Smooth muscle cell (in vitro differentiated cells): ENCODE data around the gene GBA2. TPM values are rescaled to one million over a fixed set of nuclear protein-coding genes. Genes with fewer than 3 reads are reported as not detected.
A peak's percentile ranks its signal among the peaks of the same experiment; 100 is the strongest.

ENCODE experiments used
- DNase-seq: peaks from one replicate; lab custom pipeline; 2025; ENCODE audit not compliant: unreplicated experiment; lab: John Stamatoyannopoulos, UW
- H2AFZ ChIP-seq: fragments of 200-600 bp; sonication (generic); 2 replicates; pipeline ENCODE4 v1.6.0; 2016; ENCODE audit warnings: antibody characterized with exemption, low read depth, mild to moderate bottlenecking
- H3F3A ChIP-seq: fragments of 200-600 bp; sonication (generic); 2 replicates; pipeline ENCODE4 v1.6.0; 2017; ENCODE audit warnings: antibody characterized with exemption, low read depth
- H3K27ac ChIP-seq: fragments of 200-600 bp; sonication (generic); 2 replicates; pipeline ENCODE4 v1.5.1; 2016; ENCODE audit warnings: low read depth, mild to moderate bottlenecking
- H3K27me3 ChIP-seq: fragments of 200-600 bp; sonication (generic); 2 replicates; pipeline ENCODE4 v1.6.1; 2016; ENCODE audit warnings: low read depth, mild to moderate bottlenecking
- H3K36me3 ChIP-seq: fragments of 200-600 bp; sonication (generic); 2 replicates; pipeline ENCODE4 v1.5.1; 2016; ENCODE audit warnings: low read depth
- H3K4me1 ChIP-seq: fragments of 200-600 bp; sonication (generic); 2 replicates; pipeline ENCODE4 v1.5.1; 2016; ENCODE audit warnings: low read depth
- H3K4me2 ChIP-seq: fragments of 200-600 bp; sonication (generic); 2 replicates; pipeline ENCODE4 v1.6.0; 2016; ENCODE audit warnings: mild to moderate bottlenecking
- H3K4me3 ChIP-seq: fragments of 200-600 bp; sonication (generic); 2 replicates; pipeline ENCODE4 v1.5.1; 2016; ENCODE audit warnings: mild to moderate bottlenecking
- H3K79me2 ChIP-seq: fragments of 200-600 bp; sonication (generic); 2 replicates; pipeline ENCODE4 v1.6.0; 2016; ENCODE audit warnings: low read depth, mild to moderate bottlenecking
- H3K9ac ChIP-seq: fragments of 200-600 bp; sonication (generic); 2 replicates; pipeline ENCODE4 v1.6.0; 2016; ENCODE audit warnings: low read depth
- H3K9me3 ChIP-seq: fragments of 200-600 bp; sonication (generic); replicated peaks from 2 replicates; pipeline ENCODE4 v1.5.1; 2016; ENCODE audit warnings: low read depth
- H4K20me1 ChIP-seq: fragments of 200-600 bp; sonication (generic); 2 replicates; pipeline ENCODE4 v1.6.0; 2016; ENCODE audit warnings: low read depth
- WGBS: methylation state at CpG from one replicate; pipeline ENCODE4 v1.1.7; 2016; ENCODE audit warnings: low lambda C conversion rate; 5-methylcytosine and 5-hydroxymethylcytosine counted together
- polyA plus RNA-seq: library from polyadenylated mRNA; unstranded; fragments of >200 nt; fragmentation: Nextera tagmentation; extraction: Ambion mirVana; gene quantifications from 2 replicates; pipeline ENCODE4 v1.2.1, GENCODE V29; 2016
- total RNA-seq: library from RNA; depleted of rRNA; stranded (reverse); fragments of >200 nt; gene quantifications from 2 replicates; pipeline ENCODE4 v1.2.3, GENCODE V29; 2014
- TF ChIP-seq, protein P1 (sequence below): fragments of 200-600 bp; sonication (generic); IDR thresholded peaks from 2 replicates; pipeline ENCODE4 v1.5.1; 2017; ENCODE audit warnings: borderline replicate concordance, mild to moderate bottlenecking, antibody characterized with exemption; ENCODE audit not compliant: insufficient read depth, poor library complexity, severe bottlenecking

Gene GBA2
- total and polyA plus RNA-seq, 2 experiments from 2014 or later, result 35.3 to 37.8 TPM

DNA sequence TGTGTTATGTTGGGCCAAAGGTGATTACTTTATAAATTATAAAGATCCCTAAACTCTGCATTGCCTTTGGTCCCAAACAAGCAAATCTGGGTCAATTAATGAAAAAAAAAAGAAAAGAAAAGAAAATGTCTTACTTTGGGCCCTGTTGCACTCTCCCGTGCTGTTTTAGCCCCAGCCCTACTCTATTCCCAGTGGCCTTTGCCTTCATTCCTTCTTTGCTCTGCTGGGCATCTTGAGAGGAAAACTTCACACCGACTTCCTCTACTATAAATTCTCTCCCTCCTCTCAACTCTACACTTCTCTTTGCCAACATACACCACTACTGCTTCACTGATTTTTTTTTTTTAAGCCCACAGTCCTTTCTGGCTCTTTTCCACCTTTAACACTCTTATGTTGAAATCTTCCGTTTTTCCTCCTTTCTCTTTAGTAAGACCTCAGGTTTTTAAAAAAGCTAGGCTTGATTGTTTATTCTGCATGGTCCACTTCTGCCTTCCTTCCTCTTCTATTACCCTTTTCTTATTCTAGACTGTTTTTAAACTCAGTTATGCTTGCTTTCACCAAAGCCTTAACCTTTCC, 9.5 kb upstream of the GBA2 start:
- H3K79me2 ChIP-seq, result no peaks in the 10 kb centered on the region

GRCh38 chr9:35757892-35758275, 8.9 kb upstream of the GBA2 start:
- peaks cover 6% of the 10 kb centered on the region for H3K27me3 ChIP-seq
- no peak for DNase-seq
- peak overlapping the region; percentile 55 for H3K4me3 ChIP-seq
- peak overlapping the region; percentile 86 for H3K4me2 ChIP-seq
- H3K79me2 ChIP-seq, result no peaks in the 10 kb centered on the region
- peaks cover 4% of the 10 kb centered on the region for H3K4me1 ChIP-seq
- H3F3A ChIP-seq, result no peaks in the 10 kb centered on the region
- H4K20me1 ChIP-seq, result no peaks in the 10 kb centered on the region
- no peak overlapping the region for H3K27ac ChIP-seq
- no peak overlapping the region for H3K9ac ChIP-seq
- H2AFZ ChIP-seq, result no peak overlapping the region
- H3K36me3 ChIP-seq, result no peaks in the 10 kb centered on the region
- TF ChIP-seq, protein P1, sequence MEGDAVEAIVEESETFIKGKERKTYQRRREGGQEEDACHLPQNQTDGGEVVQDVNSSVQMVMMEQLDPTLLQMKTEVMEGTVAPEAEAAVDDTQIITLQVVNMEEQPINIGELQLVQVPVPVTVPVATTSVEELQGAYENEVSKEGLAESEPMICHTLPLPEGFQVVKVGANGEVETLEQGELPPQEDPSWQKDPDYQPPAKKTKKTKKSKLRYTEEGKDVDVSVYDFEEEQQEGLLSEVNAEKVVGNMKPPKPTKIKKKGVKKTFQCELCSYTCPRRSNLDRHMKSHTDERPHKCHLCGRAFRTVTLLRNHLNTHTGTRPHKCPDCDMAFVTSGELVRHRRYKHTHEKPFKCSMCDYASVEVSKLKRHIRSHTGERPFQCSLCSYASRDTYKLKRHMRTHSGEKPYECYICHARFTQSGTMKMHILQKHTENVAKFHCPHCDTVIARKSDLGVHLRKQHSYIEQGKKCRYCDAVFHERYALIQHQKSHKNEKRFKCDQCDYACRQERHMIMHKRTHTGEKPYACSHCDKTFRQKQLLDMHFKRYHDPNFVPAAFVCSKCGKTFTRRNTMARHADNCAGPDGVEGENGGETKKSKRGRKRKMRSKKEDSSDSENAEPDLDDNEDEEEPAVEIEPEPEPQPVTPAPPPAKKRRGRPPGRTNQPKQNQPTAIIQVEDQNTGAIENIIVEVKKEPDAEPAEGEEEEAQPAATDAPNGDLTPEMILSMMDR, result no peak
- no peaks in the 10 kb centered on the region for H3K9me3 ChIP-seq

More for the DNA sequence above, 9.5 kb upstream of the GBA2 start:
- Histone ChIP-seq H3K27ac (no peak overlapping the region), H3K27me3 (peaks cover 6% of the 10 kb centered on the region), H4K20me1 (no peaks in the 10 kb centered on the region), H3K36me3 (no peaks in the 10 kb centered on the region), H3K4me1 (peaks cover 6% of the 10 kb centered on the region), H3K4me3 (no peak overlapping the region), H2AFZ (no peak overlapping the region), H3K9me3 (no peaks in the 10 kb centered on the region), H3K9ac (no peak overlapping the region), H3F3A (no peaks in the 10 kb centered on the region), H3K4me2 (no peak overlapping the region)
- no peak for DNase-seq
- 76% methylated on average over 3 of the region's 3 CpGs for WGBS
- TF ChIP-seq, protein P1, result no peak

- H3F3A ChIP-seq, result no peaks in the 10 kb centered on the region
- no peak overlapping the region for H2AFZ ChIP-seq
- H3K79me2 ChIP-seq, result no peaks in the 10 kb centered on the region
- no peaks in the 10 kb centered on the region for H3K9me3 ChIP-seq
- H4K20me1 ChIP-seq, result no peaks in the 10 kb centered on the region
- no peaks in the 10 kb centered on the region for H3K4me1 ChIP-seq
- H3K36me3 ChIP-seq, result no peaks in the 10 kb centered on the region
- peaks cover 6% of the 10 kb centered on the region for H3K27me3 ChIP-seq
- DNase-seq, result no peak
- peak overlapping the region; percentile 55 for H3K4me3 ChIP-seq
- 15% methylated on average over 20 of the region's 20 CpGs for WGBS
- no peak overlapping the region for H3K27ac ChIP-seq
- peak overlapping the region; percentile 86 for H3K4me2 ChIP-seq
- peak overlapping the region; percentile 64 for H3K9ac ChIP-seq
- TF ChIP-seq, protein P1, result no peak
These were observed 8.3 kb upstream of the GBA2 start for GRCh38 chr9:35757226-35757891.
